Upper lobe of right lung (tissue), 1 donor: ENCODE data around the gene ATG14. TPM values are rescaled to one million over a fixed set of nuclear protein-coding genes. Genes with fewer than 3 reads are reported as not detected.

Experiments
- ATAC-seq: fragments of 200-7000 bp; cut with Tn5 transposase; one replicate; pipeline ENCODE4 v1.9.1; 2020; ENCODE audit warnings: mild to moderate bottlenecking, moderate library complexity
- DNase-seq: peaks from one replicate; pipeline ENCODE4 v3.0.0-alpha.2; 2020
- H3K27ac ChIP-seq: fragments of 200-600 bp; one replicate; pipeline ENCODE4 v1.8.0; 2022
- H3K27me3 ChIP-seq: fragments of 200-600 bp; one replicate; pipeline ENCODE4 v1.8.0; 2022; ENCODE audit warnings: mild to moderate bottlenecking
- H3K36me3 ChIP-seq: fragments of 200-600 bp; one replicate; pipeline ENCODE4 v1.8.0; 2022
- H3K4me1 ChIP-seq: fragments of 200-600 bp; one replicate; pipeline ENCODE4 v1.8.0; 2022
- H3K4me3 ChIP-seq: fragments of 200-600 bp; one replicate; pipeline ENCODE4 v1.8.0; 2022; ENCODE audit warnings: mild to moderate bottlenecking
- H3K9me3 ChIP-seq: fragments of 200-600 bp; one replicate; pipeline ENCODE4 v1.8.0; 2022
- intact Hi-C: fragments of 100-400 bp; cut with DNase I; formaldehyde crosslinking; loops from one replicate; pipeline ENCODE4 v1.11.0; 2022
- total RNA-seq: library from RNA; stranded (reverse); fragmentation: NEBNext Ultra II Directional; extraction: Animal tissue kit (Norgen Biotek cat#: 25700); gene quantifications from one replicate; pipeline ENCODE4 v1.2.1, GENCODE V29; 2021
- TF ChIP-seq, protein P1 (sequence below): fragments of 200-600 bp; IDR thresholded peaks from one replicate; pipeline ENCODE4 v1.8.0; 2022; ENCODE audit warnings: antibody characterized with exemption
- donor health status: DM: no; HTN: yes; CAD: no; lungs with severe emphysema.

ATG14 gene
- total RNA-seq, 1 donor from 2014 or later = 10.3 TPM

GRCh38 chr14:55374771-55375170, 36.9 kb downstream of the ATG14 start:
- ATAC-seq = no peak
- Histone ChIP-seq H3K27me3 (no peaks in the 10 kb centered on the region), H3K4me1 (no peaks in the 10 kb centered on the region), H3K27ac (no peak overlapping the region), H3K4me3 (no peak overlapping the region), H3K36me3 (peaks cover 57% of the 10 kb centered on the region), H3K9me3 (no peaks in the 10 kb centered on the region)
- no peak for DNase-seq
- intact Hi-C loops = no loop called here
- TF ChIP-seq, protein P1, sequence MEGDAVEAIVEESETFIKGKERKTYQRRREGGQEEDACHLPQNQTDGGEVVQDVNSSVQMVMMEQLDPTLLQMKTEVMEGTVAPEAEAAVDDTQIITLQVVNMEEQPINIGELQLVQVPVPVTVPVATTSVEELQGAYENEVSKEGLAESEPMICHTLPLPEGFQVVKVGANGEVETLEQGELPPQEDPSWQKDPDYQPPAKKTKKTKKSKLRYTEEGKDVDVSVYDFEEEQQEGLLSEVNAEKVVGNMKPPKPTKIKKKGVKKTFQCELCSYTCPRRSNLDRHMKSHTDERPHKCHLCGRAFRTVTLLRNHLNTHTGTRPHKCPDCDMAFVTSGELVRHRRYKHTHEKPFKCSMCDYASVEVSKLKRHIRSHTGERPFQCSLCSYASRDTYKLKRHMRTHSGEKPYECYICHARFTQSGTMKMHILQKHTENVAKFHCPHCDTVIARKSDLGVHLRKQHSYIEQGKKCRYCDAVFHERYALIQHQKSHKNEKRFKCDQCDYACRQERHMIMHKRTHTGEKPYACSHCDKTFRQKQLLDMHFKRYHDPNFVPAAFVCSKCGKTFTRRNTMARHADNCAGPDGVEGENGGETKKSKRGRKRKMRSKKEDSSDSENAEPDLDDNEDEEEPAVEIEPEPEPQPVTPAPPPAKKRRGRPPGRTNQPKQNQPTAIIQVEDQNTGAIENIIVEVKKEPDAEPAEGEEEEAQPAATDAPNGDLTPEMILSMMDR = no peak

DNA sequence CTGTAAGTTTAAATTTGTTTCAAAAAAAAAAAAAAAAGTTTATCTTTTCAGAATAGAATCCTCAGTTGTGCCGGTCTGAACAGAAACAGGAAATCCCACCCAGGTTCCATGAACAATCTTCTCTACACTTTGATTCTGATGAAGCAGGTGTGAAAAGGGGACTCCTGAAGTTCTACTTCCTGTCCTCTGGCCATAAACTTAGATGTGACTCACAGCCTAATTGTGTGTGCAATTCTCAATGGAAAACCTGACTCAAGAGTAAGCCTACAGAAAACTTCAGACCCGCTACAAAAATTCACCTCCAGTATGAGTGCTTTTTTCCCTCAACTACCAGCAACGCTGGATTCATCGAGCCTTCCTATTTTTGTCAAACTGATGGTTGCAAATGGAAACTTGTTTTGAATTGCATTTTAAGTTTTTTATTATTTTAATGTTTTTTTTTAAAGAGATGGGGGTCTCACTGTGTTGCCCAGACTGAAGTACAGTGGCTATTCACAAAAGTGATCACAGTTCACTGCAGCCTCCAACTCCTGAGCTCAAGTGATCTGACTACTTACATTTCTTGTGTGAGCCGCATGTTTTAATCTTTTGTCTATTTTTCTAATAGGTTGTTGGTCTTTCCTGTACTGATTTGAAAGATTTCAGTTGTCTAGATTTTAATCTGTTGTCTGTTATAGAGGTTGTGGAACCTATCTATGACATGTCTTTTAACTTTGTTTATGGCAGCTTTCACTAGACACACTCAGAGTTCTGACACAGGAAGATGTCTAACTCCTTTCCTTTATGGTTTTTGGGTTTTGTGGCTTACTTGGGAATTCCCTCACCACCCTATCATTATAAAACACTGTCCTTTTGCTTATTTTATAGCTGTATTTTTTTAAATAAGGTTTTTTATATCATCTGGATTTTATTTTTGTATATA, 37.6 kb downstream of the ATG14 start:
- peaks cover 57% of the 10 kb centered on the region for H3K36me3 ChIP-seq
- no peak for ATAC-seq

DNA sequence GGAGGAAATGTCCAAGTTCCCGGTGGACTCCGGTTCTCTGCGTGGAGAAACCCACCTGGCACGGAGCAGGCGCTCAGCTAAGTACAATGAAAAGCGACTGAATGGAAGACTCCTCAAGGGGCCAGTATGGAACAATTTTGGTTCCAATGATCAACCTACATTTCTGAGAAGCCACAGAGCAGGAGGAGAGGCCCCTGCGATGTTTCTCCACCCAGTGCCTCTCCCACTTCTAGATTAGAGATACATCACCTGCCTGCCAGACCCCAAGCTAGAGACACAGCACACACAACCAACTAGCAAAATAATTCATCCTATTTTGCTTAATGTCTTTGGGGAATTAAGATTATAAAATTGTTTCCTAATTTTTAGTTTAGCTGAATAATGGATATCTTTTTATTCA, 38.8 kb downstream of the ATG14 start:
- Histone ChIP-seq H3K27me3 (no peaks in the 10 kb centered on the region), H3K9me3 (no peaks in the 10 kb centered on the region), H3K4me3 (no peak overlapping the region), H3K27ac (no peak overlapping the region), H3K4me1 (no peaks in the 10 kb centered on the region), H3K36me3 (peaks cover 52% of the 10 kb centered on the region)
- no peak for ATAC-seq
- DNase-seq = no peak
- intact Hi-C loops = no loop called here
- TF ChIP-seq, protein P1 = no peak

More for the DNA sequence above, 37.6 kb downstream of the ATG14 start:
- TF ChIP-seq, protein P1 = no peak
- H3K4me3 ChIP-seq = no peak overlapping the region
- no peaks in the 10 kb centered on the region for H3K27me3 ChIP-seq
- DNase-seq = no peak
- intact Hi-C loops = no loop called here
- H3K9me3 ChIP-seq = no peaks in the 10 kb centered on the region
- no peaks in the 10 kb centered on the region for H3K4me1 ChIP-seq
- H3K27ac ChIP-seq = no peak overlapping the region

DNA sequence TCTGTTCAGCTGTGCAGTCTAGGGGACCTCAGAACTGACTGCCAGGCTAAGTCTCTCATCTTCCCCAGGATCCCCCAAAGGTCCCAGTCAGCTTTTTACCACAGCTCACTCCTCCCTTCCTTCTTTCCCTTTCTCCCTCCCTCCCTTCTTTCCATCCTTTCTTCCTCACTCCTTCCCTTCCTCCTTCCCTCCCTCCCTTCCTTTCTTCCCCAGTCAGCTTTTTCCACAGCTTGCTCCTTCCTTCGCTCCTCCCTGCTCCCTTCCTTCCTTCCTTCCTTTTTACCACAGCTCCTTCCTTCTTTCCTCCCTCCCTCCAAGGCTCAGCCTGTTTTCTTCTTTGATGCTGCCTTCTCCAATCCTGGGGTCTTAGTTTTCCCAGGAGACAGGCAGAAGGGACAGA, 39.2 kb downstream of the ATG14 start:
- DNase-seq (no peak), ATAC-seq (no peak)
- intact Hi-C loops = no loop called here
- Histone ChIP-seq H3K4me3 (no peak overlapping the region), H3K27ac (no peak overlapping the region), H3K4me1 (no peaks in the 10 kb centered on the region), H3K9me3 (no peaks in the 10 kb centered on the region), H3K36me3 (peaks cover 51% of the 10 kb centered on the region), H3K27me3 (no peaks in the 10 kb centered on the region)
- TF ChIP-seq, protein P1 = no peak

DNA sequence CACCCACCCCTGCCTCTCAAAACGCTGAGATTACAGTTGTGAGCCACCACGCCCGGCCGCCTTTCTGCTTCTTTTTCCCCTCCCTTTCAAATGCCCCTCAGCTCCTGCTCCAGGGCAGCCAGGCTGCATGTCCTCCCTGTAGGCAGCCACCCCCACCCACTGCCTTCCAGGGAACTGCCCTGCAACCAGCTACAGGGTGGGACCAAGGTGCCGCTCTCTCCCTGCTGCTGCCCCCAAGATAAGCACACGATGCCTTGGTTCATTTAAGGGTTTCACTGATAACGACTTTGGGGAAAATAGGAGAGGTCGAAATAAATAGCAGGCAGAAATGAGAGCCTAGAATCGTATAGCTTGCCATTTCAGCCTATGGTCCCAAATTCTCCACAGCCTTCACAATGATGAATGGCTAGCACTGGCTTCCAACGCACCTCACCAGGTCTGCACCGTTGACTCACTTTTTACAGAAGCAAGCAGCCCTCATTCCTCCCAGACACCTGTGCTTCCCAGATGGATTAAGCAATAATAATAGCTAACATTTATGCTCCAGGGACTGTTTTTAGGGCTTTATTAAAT, 40.7 kb downstream of the ATG14 start:
- no peak for DNase-seq
- Histone ChIP-seq H3K4me1 (no peaks in the 10 kb centered on the region), H3K9me3 (no peaks in the 10 kb centered on the region), H3K27me3 (no peaks in the 10 kb centered on the region), H3K4me3 (no peak overlapping the region), H3K27ac (no peak overlapping the region), H3K36me3 (peaks cover 43% of the 10 kb centered on the region)
- TF ChIP-seq, protein P1 = no peak
- no peak for ATAC-seq
- intact Hi-C loops = no loop called here
